GM19328 (cell line): ENCODE data around the gene CEP295NL.
"Not testable (repeated sequence)": the region's sequence is repeated elsewhere in the genome, so short reads cannot be mapped to it uniquely, and the experiment has no call there.

ENCODE experiments used
- ATAC-seq: cut with Tn5 transposase; IDR thresholded peaks from one replicate; pipeline ENCODE4 v1.9.1; 2021; ENCODE audit warnings: mild to moderate bottlenecking, moderate library complexity; ENCODE audit not compliant: unreplicated experiment

Gene CEP295NL

DNA sequence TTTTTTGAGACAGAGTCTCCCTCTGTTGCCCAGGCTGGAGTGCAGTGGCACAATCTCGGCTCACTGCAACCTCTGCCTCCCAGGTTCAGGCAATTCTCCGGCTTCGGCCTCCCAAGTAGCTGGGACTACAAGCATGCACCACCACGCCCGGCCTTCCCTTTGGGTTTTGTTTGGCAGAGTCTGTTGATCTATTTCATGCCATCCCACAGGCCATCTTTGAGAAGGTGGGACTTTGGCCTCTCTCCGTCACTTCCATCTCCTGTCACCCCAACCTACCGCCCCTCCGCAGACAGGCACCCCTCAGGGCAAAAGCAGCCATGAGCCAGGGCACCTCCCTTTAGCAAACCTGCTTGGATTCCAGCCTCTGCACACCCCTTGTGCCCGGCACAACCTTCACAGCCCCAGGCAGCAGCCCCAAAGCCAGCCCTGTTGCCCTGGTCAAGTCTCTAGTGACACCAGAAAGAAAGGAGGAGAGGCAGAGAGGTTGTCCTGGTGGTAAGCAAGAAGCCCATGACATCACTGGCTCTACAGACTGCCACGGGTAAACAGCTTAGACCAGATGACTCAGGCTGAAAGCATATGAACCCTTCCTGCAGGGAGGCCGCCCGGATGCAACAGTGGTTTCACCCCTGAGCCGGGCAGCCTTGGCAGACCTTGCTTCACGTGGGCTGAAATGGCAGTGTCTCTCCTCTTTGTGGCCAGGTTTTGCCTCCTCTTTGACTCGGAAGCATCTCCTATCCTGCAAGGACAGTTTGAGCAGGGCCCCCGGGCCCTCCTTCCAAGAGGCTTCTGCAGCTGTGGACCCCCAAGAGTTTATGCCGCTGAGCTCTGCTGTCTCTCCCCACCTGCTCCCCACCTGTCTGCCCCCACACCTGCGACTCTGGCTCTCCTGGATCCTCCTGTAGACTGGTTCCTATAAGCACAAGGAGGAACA, 30.3 kb upstream of the CEP295NL start:
- ATAC-seq = no peak

DNA sequence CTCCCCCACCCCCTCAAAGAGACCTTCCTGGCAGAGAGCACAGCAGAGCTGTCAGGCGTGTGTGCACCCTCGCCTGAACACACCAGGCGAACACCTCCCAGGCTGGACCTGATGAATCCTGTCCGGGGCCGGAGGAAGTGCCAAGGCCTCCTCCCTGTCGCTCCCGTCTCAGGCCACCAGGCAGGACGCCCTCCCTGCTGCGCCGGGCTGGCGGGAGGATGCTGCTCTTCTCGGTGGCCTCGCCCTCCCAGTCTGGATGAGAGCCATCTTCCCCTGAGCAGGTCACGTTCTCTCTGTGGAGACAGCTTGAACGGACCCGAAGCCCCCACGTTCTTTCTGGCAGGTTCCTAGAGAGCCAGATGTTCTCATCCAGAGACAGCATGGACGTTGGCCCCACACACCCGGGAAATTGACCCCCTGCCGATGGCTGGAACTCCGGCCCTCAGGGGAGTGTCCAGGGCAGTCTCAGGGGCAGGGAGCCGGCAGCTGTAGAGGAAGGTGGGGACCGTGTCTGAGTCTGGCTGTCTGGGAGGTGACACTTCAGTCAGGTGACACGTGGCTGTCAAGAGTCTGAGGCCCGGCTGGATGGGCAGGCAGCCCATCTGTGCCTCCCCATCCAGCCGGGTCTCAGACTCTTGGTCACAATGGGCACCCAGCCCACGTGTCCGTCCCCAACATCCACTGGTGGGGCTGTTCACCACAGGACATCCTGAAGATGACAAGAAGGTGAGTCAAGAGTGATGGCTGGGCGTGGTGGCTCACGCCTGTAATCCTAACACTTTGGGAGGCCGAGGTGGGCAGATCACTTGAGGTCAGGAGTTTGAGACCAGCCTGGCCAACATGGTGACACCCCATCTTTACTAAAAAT, 27.1 kb upstream of the CEP295NL start:
- no peak for ATAC-seq

DNA sequence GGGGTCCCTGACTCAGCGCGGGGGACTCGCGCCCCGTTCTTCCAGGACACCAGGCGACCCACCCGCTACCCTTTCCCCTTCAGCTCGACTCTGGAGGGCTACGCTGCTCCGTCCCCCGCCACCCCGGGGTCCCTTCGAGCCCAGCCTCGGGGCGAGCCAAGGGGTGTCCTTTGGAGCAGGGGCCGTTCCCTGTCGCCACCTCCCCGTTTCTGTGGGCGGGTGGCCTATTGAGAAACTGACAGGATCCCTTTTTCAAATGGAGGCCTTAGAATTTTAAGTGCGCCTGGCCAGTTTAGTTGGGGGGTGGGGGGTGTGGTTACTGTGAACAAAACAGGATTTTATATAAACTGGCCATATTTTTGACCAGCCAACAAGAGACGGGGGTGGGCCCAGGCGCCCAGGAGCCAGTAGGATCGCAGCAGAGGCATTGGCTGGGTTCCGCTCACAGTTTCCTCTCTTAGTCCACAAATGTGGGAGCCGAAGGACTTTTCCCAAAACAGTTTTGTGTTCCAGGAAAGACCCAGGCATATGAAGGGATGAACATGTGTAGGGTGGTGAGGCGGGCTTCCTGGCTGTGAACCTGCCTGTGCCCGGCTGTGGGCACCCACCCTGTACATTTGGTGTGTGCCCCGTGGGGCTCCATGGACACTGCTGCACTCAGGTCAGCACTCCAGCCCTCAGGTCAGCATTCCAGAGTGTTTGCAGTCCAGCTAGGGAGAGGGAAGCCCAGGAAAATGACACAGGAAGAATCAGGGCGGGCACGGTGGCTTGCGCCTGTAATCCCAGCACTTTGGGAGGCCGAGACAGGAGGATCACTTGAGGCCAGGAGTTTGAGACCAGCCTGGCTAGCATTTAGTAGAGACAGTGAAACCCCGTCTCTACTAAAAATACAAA, 22.9 kb upstream of the CEP295NL start:
- no peak for ATAC-seq

DNA sequence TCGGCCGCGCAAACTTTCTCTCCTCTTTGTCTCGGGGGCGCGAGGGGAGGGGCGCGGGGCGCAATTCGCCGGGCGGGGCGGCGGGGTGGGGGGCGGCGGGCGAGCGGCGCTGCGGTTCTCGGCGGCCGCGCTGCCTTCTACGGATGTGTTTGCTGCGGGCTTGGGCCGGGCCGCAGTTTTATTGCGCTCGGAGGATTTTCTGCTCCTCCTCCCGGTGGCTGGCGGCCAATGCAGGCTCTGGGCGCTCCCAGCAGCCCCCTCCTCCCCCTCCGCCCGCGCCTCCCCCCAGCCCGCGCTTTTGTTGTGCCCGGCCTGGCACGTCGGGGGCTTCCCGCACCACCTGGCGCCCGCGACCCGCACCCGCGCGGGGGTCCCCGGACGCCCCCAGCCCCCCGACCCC, 22.2 kb upstream of the CEP295NL start, which contains the start of gene TIMP2:
TIMP2 (minus strand) TSS at position 154 of the 400 bp plus-strand sequence. CDS start 299 bp downstream, outside the sequence.
- ATAC-seq = no peak

DNA sequence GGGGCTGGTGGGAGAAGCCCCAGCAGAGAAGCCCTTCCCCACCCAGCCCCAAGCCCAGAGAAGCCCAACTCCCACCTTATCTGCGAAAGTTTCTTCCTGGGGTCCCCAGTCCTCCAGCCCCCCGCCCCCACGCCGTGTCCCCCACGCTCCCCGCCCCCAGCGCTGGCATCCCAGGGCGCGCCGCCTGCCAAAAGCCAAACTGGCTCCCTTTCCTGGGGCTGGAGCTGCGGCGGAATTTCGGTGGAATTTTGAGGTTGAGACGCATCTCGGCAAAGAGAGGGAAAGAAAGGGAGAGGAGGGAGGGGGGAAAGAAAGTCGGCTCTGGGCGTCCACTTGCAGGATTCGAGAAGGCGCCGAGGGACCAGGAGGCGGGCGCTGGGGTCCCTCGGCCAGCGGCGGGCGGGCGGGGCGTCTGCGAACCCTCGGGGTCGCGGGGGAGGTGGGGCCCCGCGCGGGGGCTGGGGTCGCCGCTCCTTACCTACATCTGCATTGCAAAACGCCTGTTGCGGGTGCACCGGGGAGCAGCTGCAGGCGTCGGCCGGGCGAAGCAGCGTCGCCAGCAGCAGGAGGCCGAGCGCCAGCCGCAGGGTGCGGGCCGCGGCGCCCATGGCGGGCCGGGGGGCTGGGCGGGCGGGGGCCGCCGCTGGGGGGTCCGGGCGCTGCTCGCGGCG, 21.6 kb upstream of the CEP295NL start:
- ATAC-seq = no peak

DNA sequence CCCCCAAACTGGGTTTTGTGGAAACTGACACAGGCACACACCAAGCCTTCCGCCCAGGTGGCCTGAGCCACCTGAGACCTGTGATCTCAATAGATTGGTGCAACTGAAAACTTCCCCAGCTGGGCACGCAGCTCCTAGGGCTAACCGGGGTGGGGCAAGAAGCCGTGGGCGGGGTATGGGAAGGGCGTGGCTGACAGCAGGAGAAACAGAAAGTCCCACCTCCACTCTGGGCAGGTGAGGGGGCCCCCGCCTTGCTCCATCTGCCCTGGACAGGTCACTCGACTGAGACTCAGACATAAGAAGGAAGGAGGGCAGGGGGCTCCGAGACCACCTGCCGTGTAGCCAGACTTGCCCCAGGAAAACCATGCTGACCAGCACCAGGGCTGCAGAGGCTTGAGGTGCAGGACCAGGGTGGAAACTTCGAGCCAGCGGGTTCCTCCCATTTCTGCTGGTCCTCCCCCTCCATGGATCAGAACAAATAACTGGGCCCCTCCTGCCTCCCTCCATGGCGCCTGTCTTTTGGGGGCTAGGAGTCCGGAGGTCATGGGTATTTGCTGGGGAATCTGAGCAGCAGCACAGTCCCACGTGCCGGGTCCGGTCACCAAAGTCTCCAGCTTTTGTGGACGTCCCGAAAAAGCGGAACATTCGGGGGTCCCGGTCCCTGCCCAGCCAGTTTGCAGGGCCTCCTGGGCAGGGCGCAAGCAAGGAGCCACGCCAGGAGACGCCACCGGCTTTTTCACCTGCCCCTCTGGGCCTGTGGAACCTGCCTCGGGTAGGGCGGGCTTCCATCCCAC, 20.9 kb upstream of the CEP295NL start:
- no peak for ATAC-seq

DNA sequence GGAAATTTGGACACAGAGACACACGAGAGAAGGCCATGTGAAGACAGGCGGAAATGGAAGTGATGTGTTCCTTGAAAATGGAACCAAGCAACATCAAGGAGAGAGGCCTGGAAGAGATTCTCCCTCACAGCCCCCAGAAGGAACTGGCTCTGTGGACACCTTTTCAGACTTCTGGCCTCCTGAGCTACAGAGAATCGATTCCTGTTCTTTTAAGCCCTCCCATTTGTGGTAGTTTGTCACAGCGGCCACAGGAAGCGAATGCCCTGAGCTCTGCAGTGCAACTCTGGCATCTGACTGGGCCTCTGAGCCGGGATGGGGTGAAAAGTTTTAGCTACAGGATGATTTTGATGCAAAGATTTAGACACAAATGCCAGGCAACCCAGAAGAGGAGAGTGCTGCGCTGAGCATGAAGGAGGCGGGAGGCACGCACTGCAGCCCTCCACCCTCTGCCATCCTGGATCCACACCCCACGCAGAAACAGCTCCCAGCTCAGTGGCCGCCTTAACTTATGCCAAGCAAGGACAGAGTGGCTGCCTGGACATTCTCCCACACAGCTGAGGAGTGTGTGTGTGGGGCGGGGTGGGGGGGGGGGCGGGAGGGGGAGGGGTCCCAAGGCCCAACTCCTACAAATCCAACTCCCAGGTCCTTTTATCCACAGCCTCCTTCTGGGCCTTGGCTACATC, 20.0 kb upstream of the CEP295NL start:
- ATAC-seq = no peak

DNA sequence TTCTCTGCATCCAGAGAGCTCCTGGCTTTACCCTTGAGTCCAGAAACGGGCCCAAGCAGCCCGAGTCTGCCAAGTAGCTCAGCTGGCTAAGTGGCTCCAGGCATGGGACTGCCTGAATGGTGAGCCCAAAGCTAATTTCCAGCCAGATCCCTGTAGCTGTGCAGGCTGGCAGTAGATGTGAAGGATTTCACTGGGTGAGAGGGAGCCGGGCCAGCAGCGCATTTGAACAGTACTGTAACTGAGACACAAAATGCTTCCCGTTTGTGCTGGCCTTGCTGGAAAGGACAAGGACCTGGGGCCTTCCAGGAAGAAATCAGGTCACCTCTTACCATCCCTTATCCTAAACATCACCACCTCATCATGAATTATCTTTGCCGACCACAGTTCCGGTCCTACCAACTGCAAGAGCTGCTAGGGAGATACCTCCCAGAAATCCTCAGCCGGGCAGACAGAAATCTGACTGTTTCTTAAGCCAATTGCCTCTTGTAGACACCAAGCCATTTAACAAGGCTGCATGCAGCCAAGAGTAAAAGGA, 18.5 kb upstream of the CEP295NL start:
- no peak for ATAC-seq

DNA sequence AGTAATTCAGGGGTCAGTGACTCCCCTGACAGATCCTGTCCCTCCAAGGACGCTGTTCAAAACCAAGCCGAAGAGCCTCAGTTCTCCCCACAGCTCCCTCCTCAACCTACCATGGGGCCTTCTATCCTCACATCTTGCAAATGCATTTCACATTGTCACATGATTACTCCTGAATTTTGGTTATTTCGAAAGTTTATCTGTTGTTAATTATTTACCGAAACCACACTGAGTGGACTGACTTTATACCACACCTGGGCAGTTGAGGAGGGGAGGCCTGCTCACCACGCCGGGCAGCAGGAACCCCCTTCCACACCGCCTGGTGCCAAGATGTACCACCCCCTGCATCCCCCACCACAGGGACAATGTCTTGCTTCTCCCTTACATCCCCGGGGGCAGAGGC, 17.5 kb upstream of the CEP295NL start:
- no peak for ATAC-seq

DNA sequence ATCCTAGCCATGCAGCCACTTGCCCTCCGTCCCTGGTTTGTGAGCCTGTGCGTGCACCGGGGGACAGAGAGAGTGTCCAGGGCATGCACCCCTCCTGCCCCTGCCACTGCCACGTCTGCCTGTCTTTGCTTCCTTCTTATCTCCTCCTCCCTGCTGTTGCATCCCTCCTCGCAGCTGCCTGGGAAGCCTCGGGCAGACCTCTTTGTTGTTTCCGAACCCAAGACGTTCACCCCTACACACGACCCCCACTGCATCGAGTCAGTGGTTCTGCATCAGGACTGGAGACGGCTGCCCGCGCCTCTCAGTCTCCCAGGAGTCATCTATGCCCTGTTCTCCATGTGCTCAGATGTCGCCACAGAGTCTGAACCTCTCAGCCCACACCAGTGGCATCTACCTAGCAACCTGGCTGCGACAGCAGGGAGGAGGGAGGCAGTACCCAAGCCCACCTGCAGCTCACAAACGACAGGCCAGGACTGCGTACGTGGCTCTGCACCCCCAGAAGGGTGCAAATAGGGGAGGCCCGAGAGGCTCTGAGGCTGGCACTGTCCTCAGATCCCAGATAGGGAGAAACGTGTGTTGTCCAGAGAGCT, 17.0 kb upstream of the CEP295NL start:
- no peak for ATAC-seq

DNA sequence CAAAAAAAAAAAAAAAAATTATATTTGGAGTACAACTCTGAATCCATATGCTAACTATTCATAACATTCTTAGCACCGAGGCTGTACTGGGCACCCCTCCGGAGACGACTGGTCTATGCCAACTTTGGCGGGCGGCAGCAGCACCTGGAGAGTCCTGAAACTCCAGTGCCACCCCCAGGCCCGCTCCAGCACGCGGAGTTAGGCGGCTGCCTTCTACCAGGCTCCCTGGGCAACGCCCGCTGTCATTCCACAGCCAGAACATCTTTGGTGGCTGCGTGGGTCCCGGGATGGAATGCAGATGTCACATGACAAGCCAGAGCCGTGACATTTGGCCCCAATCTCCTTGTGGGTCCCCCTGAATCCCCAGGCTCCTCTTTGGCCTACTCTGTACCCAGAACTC, 16.0 kb upstream of the CEP295NL start:
- ATAC-seq = no peak

DNA sequence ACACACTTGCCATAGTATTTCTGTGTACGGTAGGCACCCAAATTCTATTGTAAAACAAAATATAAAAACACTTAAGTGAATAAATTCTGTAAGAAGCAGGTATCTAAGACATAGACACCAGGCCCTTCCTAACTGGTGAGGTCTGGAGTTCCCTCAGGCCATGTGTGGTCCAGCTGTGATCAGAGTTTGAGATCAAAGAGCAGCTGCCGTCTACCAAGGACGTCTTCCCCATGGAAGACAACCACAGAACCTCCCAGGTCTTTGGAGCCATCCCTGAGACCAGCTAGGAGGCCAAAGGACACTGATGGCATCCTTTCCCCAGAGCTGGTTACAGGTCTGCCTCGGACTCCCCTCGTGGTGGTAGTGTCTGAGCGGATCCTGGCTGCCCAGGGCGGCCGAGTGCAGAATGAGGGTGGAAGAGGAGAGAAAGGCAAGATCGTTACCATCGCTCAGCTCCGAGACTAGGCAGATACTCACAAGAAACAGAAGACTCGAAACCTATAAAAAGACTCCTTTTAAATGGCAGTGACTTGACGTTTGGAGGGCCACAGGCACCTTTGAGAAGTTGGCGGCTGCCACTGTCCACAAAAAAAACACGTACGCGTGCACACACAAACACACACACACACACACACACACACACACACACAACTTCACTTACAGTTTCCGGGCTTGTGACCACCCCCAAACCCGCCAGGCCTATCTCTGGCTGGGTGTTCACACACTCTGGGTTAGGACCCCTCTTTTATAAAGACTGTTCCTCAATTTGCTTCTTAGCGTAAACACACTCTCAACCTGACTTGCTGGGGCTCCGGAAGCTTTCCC, 14.7 kb upstream of the CEP295NL start:
- ATAC-seq = no peak

DNA sequence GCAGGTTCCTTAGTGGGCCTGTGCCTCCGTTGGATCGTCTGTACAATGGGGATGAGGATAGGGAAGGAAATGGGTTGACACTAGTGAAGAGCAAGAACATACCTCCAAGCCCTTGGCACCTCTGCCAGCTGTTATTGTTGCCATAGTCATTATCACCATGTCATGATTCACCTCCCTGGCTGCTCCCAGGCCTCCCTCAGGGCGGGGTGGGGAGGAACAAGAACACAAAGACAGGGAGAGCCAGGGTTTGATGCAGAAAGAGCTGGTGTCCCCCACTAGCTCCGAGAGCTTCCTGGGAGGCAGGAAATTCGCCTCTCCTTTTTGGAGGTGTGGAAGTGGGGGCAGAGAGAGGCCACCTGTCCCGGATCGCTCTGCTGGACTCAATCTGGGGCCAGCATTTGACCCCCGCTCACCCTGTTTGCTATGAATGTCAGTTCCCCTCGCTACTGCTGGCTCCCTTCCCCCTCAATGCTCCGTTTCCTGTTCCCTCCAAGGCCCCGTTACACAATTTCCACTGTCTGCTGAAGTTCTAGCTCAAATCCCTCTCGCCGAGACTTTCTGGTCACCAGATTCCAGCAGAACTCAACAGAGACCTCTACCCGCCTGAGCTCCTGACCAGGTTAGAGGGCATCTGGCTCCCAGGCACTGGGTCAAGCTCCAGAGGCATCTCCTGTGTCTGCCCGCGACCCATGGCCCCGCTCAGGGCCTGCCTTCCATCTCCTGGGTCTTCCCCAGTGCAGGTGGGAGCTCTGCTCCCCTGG, 13.1 kb upstream of the CEP295NL start:
- ATAC-seq = no peak

DNA sequence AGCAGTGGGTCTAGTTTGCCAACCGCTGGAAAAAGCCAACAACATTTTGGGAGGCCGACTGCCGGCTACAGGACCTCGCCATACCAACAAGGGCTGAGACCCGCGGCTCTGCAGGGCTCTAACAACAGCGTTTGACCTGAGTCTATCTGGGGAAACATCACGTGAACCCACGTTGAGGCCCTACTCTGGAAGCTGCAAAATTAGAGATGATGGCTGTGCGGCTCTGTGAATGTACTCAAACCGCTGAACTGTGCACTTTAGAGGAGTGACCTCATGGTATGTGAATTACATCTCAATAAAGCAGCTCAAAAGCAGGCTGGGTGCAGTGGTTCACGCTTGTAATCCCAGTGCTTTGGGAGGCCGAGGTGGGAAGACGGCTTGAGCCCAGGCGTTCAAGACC, 10.1 kb upstream of the CEP295NL start:
- ATAC-seq = no peak

DNA sequence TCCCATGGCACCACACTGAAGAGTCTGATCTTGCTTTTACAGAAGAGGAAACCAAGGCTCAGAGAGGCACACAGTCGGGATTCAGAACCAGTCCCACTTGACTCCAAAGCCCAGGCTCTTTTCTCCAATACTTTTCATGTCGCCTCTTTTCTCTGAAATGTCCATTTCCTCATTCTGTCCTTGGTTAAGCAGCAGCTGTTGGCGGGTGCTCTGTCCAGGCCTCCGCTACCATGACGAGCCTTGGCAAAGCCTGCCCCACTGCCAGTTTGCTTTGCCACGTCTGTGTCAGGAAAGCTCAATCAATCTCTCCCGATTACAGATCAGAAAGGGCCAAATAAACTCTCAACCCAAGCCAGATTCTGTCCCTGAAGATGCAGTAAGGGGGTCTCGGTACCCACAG, 9.1 kb upstream of the CEP295NL start:
- no peak for ATAC-seq

DNA sequence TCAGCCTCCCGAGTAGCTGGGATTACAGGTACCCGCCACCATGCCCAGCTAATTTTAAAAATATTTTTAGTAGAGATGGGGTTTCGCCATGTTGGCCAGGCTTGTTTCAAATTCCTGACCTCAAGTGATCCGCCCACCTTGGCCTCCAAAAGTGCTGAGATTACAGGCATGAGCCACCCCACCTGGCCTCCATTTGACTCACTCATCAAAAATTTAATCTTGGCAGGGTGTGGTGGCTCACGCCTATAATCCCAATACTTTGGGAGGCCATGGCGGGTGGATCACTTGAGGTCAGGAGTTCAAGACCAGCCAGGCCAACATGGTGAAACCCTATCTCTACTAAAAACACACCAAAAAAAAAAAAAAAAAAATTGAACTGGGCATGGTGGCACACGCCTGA, 8.5 kb upstream of the CEP295NL start:
- not testable (repeated sequence) for ATAC-seq
